B cell (primary cell): ENCODE measurements around the gene RRAS2. TPM values are rescaled to one million over a fixed set of nuclear protein-coding genes. Genes with fewer than 3 reads are reported as not detected.

Source experiments
- ATAC-seq: fragments of 200-7000 bp; cut with Tn5 transposase; one replicate; pipeline ENCODE4 v1.10.0; 2021; ENCODE audit warnings: low read depth, mild to moderate bottlenecking, moderate number of reproducible peaks, moderate library complexity
- CTCF ChIA-PET: fragments of 350-600 bp; sonication (Branson Sonifier 250); formaldehyde crosslinking; loops from one replicate; lab custom pipeline; 2021; ENCODE audit warnings: antibody characterized with exemption, inconsistent platforms; lab: Charles Lee
- POLR2A ChIA-PET: fragments of 350-600 bp; sonication (Branson Sonifier 250); formaldehyde crosslinking; loops from one replicate; lab custom pipeline; 2021; ENCODE audit warnings: antibody characterized with exemption; lab: Charles Lee
- DNase-seq: peaks from one replicate; pipeline ENCODE4 v3.0.0; 2013
- H2AFZ ChIP-seq: 2 replicates; pipeline ENCODE4 v1.6.1; 2012; ENCODE audit warnings: mild to moderate bottlenecking, low read depth, low read length; ENCODE audit not compliant: insufficient read depth, poor library complexity, severe bottlenecking
- H3K27ac ChIP-seq, 2 donors: 1 replicate in 1 of 2; 2 replicates in 1 of 2; pipeline ENCODE4 v1.5.1; 2012 to 2013; ENCODE audit warnings: low read length in 2 of 2, mild to moderate bottlenecking in 2 of 2, moderate library complexity in 1 of 2
- H3K27me3 ChIP-seq, 4 experiments: fragments of 200-600 bp in 1 of 4; sonication (generic) in 1 of 4; replicated peaks in 1 of 4; 1 replicate in 2 of 4; 2 replicates in 2 of 4; pipeline versions ENCODE4 v1.6.1 to v1.7.0; 2013 to 2016; ENCODE audit warnings: low read length in 3 of 4, mild to moderate bottlenecking in 2 of 4, mixed read lengths in 1 of 4, moderate library complexity in 1 of 4; ENCODE audit not compliant: insufficient read depth in 4 of 4, control insufficient read depth in 3 of 4; ENCODE audit errors: control extremely low read depth in 1 of 4
- H3K36me3 ChIP-seq, 2 experiments: replicated peaks in 1 of 2; 1 replicate in 1 of 2; 2 replicates in 1 of 2; pipeline versions ENCODE4 v1.6.1 to v1.7.1; 2013; ENCODE audit warnings: low read length in 1 of 2; ENCODE audit not compliant: insufficient read depth in 2 of 2, control insufficient read depth in 1 of 2; ENCODE audit errors: control extremely low read depth in 1 of 2, extremely low read depth in 1 of 2
- H3K4me1 ChIP-seq, 2 donors: fragments of 200-600 bp in 1 of 2; sonication (generic) in 1 of 2; 1 replicate in 1 of 2; 2 replicates in 1 of 2; pipeline versions ENCODE4 v1.5.1 to v1.6.1; 2013 to 2017; ENCODE audit warnings: low read length in 2 of 2; ENCODE audit not compliant: control insufficient read depth in 2 of 2, insufficient read depth in 2 of 2
- H3K4me2 ChIP-seq: replicated peaks from 2 replicates; pipeline ENCODE3; 2012; ENCODE audit warnings: mild to moderate bottlenecking, low read depth, low read length; ENCODE audit not compliant: poor library complexity, severe bottlenecking
- H3K4me3 ChIP-seq, 5 experiments: fragments of 200-600 bp in 1 of 5; sonication (generic) in 1 of 5; 1 replicate in 3 of 5; 2 replicates in 2 of 5; pipeline versions ENCODE4 v1.5.1 to v1.7.0; 2011 to 2016; ENCODE audit warnings: low read length in 4 of 5, mild to moderate bottlenecking in 4 of 5, low read depth in 2 of 5, control low read depth in 1 of 5, moderate library complexity in 1 of 5; ENCODE audit not compliant: insufficient read depth in 1 of 5; ENCODE audit errors: control extremely low read depth in 1 of 5, extremely low read depth in 1 of 5
- H3K79me2 ChIP-seq: fragments of 200-600 bp; sonication (generic); one replicate; pipeline ENCODE4 v1.6.0; 2016; ENCODE audit warnings: low read length; ENCODE audit not compliant: control insufficient read depth, insufficient read depth
- H3K9ac ChIP-seq: fragments of 200-600 bp; sonication (generic); 2 replicates; pipeline ENCODE4 v1.6.1; 2017; ENCODE audit warnings: mild to moderate bottlenecking, low read length, moderate library complexity
- H3K9me3 ChIP-seq, 3 donors: one replicate each; pipeline versions ENCODE4 v1.6.1 to v1.7.1; 2013; ENCODE audit warnings: low read length in 2 of 3; ENCODE audit not compliant: control insufficient read depth in 2 of 3, insufficient read depth in 1 of 3; ENCODE audit errors: control extremely low read depth in 1 of 3
- H4K20me1 ChIP-seq: 2 replicates; pipeline ENCODE4 v1.6.0; 2012; ENCODE audit warnings: mild to moderate bottlenecking, low read length; ENCODE audit not compliant: insufficient read depth, control insufficient read depth, poor library complexity, severe bottlenecking
- H3K27ac Mint-ChIP-seq: one replicate; pipeline ENCODE4 v1.8.0; 2021; ENCODE audit warnings: mixed read lengths
- H3K27me3 Mint-ChIP-seq: one replicate; pipeline ENCODE4 v1.8.0; 2021; ENCODE audit warnings: mixed read lengths
- H3K4me1 Mint-ChIP-seq: one replicate; pipeline ENCODE4 v1.8.0; 2021; ENCODE audit warnings: mixed read lengths
- H3K4me3 Mint-ChIP-seq: one replicate; pipeline ENCODE4 v1.8.0; 2021; ENCODE audit warnings: mixed read lengths
- H3K9me3 Mint-ChIP-seq: one replicate; pipeline ENCODE4 v1.8.0; 2022; ENCODE audit warnings: mixed read lengths; ENCODE audit not compliant: insufficient read depth
- EZH2 ChIP-seq: IDR thresholded peaks from 2 replicates; pipeline ENCODE4 v1.6.1; 2012; ENCODE audit warnings: borderline replicate concordance, low read depth, mild to moderate bottlenecking, moderate library complexity, low read length; ENCODE audit not compliant: insufficient read depth, poor library complexity, severe bottlenecking
- WGBS: methylation state at CpG from one replicate; pipeline ENCODE4 v1.1.5; 2013; ENCODE audit warnings: missing lambda C conversion rate; ENCODE audit not compliant: insufficient coverage; 5-methylcytosine and 5-hydroxymethylcytosine counted together
- intact Hi-C: fragments of 100-400 bp; cut with micrococcal nuclease; formaldehyde crosslinking; loops from one replicate; pipeline ENCODE4 v1.10.0; 2022
- polyA plus RNA-seq: library from polyadenylated mRNA; depleted of rRNA; stranded (reverse); fragments of >200 nt; gene quantifications from 2 replicates; pipeline ENCODE4 v1.2.3, GENCODE V29; 2012
- total RNA-seq, 2 donors: library from RNA; stranded (reverse); fragments of 120-200 nt in 1 of 2; gene quantifications; 1 replicate in 1 of 2; 2 replicates in 1 of 2; pipeline versions ENCODE4 v1.2.3 to v1.2.4, GENCODE V29; 2013 to 2022
- TF ChIP-seq, protein P1 (sequence below): fragments of 200-600 bp; IDR thresholded peaks from one replicate; pipeline ENCODE4 v1.8.0; 2022; ENCODE audit warnings: antibody characterized with exemption, mild to moderate bottlenecking

RRAS2 gene
- total and polyA plus RNA-seq, 2 donors (not counting 1 experiment from before 2014, with no cell fraction given), result 31.8 to 72.4 TPM

DNA sequence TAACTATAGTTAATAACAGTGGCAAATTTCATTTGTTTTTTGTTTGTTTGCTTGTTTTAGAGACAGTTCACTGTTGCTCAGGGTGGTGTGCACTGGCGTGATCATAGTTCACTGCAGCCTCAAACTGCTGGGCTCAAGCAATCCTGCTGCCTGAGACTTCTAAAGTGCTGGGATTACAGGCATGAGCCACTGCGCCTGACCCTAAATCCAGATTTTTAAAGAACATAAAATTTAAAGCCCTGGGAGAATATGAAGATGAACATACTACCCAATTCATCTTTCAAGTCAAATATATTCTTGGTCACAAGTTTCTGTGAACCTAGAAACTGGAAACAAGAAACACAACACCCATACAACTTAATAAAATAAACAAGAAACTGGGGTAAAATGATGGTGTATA lies 28.1 kb downstream of the RRAS2 start:
- H3K27ac ChIP-seq, result peak overlapping the region; percentile 53 to 74
- ChIA-PET POLR2A (interaction anchor here (1.2 kb wide), 2 partner anchors 18 to 27 kb away, joined by 6 to 14 read pairs; no protein-coding TSS in a partner anchor), CTCF (interaction anchor here (2.9 to 3.0 kb wide), 2 partner anchors 22 to 30 kb away, joined by 14 read pairs; no protein-coding TSS in a partner anchor)
- TF ChIP-seq EZH2, result no peak
- TF ChIP-seq, protein P1, sequence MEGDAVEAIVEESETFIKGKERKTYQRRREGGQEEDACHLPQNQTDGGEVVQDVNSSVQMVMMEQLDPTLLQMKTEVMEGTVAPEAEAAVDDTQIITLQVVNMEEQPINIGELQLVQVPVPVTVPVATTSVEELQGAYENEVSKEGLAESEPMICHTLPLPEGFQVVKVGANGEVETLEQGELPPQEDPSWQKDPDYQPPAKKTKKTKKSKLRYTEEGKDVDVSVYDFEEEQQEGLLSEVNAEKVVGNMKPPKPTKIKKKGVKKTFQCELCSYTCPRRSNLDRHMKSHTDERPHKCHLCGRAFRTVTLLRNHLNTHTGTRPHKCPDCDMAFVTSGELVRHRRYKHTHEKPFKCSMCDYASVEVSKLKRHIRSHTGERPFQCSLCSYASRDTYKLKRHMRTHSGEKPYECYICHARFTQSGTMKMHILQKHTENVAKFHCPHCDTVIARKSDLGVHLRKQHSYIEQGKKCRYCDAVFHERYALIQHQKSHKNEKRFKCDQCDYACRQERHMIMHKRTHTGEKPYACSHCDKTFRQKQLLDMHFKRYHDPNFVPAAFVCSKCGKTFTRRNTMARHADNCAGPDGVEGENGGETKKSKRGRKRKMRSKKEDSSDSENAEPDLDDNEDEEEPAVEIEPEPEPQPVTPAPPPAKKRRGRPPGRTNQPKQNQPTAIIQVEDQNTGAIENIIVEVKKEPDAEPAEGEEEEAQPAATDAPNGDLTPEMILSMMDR, result no peak
- Mint-ChIP-seq H3K27me3 (no peaks in the 10 kb centered on the region), H3K27ac (peak overlapping the region; percentile 79), H3K9me3 (peaks cover under 1% of the 10 kb centered on the region), H3K4me1 (peaks cover 70% of the 10 kb centered on the region), H3K4me3 (peak overlapping the region; percentile 27)
- H3K9me3 ChIP-seq, result no peaks in the 10 kb centered on the region
- H3K36me3 ChIP-seq, result no peaks in the 10 kb centered on the region
- no peak for DNase-seq
- peaks cover 7% of the 10 kb centered on the region for H4K20me1 ChIP-seq
- H3K4me2 ChIP-seq, result peak overlapping the region; percentile 68
- no peaks in the 10 kb centered on the region for H3K27me3 ChIP-seq
- H3K9ac ChIP-seq, result no peak overlapping the region
- H3K79me2 ChIP-seq, result peaks cover 88% of the 10 kb centered on the region
- WGBS, result no CpG with 5 or more reads among the region's 2 CpGs
- no peak for ATAC-seq
- peaks cover 66 to 75% of the 10 kb centered on the region in 2 donors for H3K4me1 ChIP-seq
- intact Hi-C loops, result loop anchor here (1.0 to 10.0 kb wide), 4 partner anchors 8 to 1056 kb away; partner anchors contain the start of gene BMAL1
- H3K4me3 ChIP-seq, result no peak overlapping the region
- H2AFZ ChIP-seq, result no peak overlapping the region

DNA sequence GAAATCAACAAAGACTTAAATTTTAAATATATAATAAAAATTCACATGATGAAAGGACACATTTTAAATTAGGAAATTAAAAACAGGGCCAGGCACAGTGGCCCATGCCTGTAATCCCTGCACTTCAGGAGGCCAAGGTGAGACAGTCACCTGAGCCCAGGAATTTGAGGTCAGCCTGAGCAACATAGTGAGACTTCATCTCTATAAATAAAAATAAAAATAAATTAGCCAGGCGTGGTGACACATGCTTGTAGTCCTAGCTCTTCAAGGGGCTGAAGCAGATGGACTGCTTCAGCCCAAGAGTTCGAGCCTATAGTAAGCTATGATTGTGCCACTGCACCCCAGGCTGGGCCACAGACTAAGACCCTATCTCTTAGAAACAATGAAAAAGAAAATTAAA lies 29.3 kb downstream of the RRAS2 start:
- ChIA-PET CTCF (interaction anchor here (1.1 to 3.0 kb wide), 3 partner anchors 21 to 29 kb away, joined by 3 to 14 read pairs (median 14); no protein-coding TSS in a partner anchor), POLR2A (interaction anchor here (1.0 kb wide), 1 partner anchor 28 kb away, joined by 3 read pairs; no protein-coding TSS in a partner anchor)
- TF ChIP-seq EZH2, result no peak
- TF ChIP-seq, protein P1, result no peak
- Histone ChIP-seq H3K4me3 (no peak overlapping the region), H3K27me3 (no peaks in the 10 kb centered on the region), H3K4me2 (no peak overlapping the region), H3K9me3 (no peaks in the 10 kb centered on the region), H3K27ac (peak overlapping the region; percentile 13 to 74), H2AFZ (no peak overlapping the region), H3K9ac (no peak overlapping the region), H4K20me1 (peaks cover 3% of the 10 kb centered on the region), H3K4me1 (peaks cover 68 to 73% of the 10 kb centered on the region in 2 donors), H3K36me3 (no peaks in the 10 kb centered on the region), H3K79me2 (peaks cover 87% of the 10 kb centered on the region)
- ATAC-seq (no peak), DNase-seq (no peak)
- Mint-ChIP-seq H3K4me3 (no peak overlapping the region), H3K27ac (peak overlapping the region; percentile 20), H3K4me1 (peaks cover 64% of the 10 kb centered on the region), H3K27me3 (no peaks in the 10 kb centered on the region), H3K9me3 (no peaks in the 10 kb centered on the region)
- intact Hi-C loops, result loop anchor here (2.0 to 10.0 kb wide), 3 partner anchors 15 to 1055 kb away; partner anchors contain the start of gene BMAL1
- WGBS, result 71% methylated on average over 2 of the region's 2 CpGs
